OCI-LY1 (cell line): ENCODE data around the gene PIK3R5.

Experiments
- H2AFZ ChIP-seq: fragments of 200-600 bp; sonication (generic), shearing (Covaris generic); 2 replicates; pipeline ENCODE4 v1.6.0; 2014; ENCODE audit warnings: antibody characterized with exemption, mild to moderate bottlenecking, low read length
- H3F3A ChIP-seq: fragments of 200-600 bp; sonication (generic), shearing (Covaris generic); 2 replicates; pipeline ENCODE4 v1.6.0; 2014; ENCODE audit warnings: mild to moderate bottlenecking, antibody characterized with exemption, low read length, moderate library complexity; ENCODE audit not compliant: insufficient read depth
- H3K27ac ChIP-seq: fragments of 200-600 bp; sonication (generic); 2 replicates; pipeline ENCODE4 v1.5.1; 2014; ENCODE audit warnings: low read length, mixed run types, mild to moderate bottlenecking, low read depth; ENCODE audit not compliant: poor library complexity, severe bottlenecking
- H3K27me3 ChIP-seq: fragments of 200-600 bp; sonication (generic); 2 replicates; pipeline ENCODE4 v1.6.0; 2014; ENCODE audit warnings: antibody characterized with exemption, mild to moderate bottlenecking, low read length, moderate library complexity; ENCODE audit not compliant: insufficient read depth
- H3K36me3 ChIP-seq: fragments of 200-600 bp; sonication (generic); 2 replicates; pipeline ENCODE4 v1.6.1; 2014; ENCODE audit warnings: mild to moderate bottlenecking, antibody characterized with exemption, low read length, moderate library complexity, mixed read lengths; ENCODE audit not compliant: insufficient read depth
- H3K4me1 ChIP-seq: fragments of 200-600 bp; sonication (generic); 2 replicates; pipeline ENCODE4 v1.5.1; 2014; ENCODE audit warnings: mild to moderate bottlenecking, low read length, moderate library complexity; ENCODE audit not compliant: insufficient read depth, severe bottlenecking
- H3K4me2 ChIP-seq: fragments of 200-600 bp; sonication (generic), shearing (Covaris generic); 2 replicates; pipeline ENCODE4 v1.6.1; 2014; ENCODE audit warnings: low read length
- H3K4me3 ChIP-seq: fragments of 200-600 bp; sonication (generic); 2 replicates; pipeline ENCODE4 v1.5.1; 2014; ENCODE audit warnings: low read length, low read depth, mild to moderate bottlenecking, mixed read lengths; ENCODE audit not compliant: poor library complexity, severe bottlenecking
- H3K79me2 ChIP-seq: fragments of 200-600 bp; shearing (Covaris generic); 2 replicates; pipeline ENCODE4 v1.6.1; 2016; ENCODE audit warnings: mixed run types, low read length, mixed read lengths; ENCODE audit not compliant: insufficient read depth
- H3K9ac ChIP-seq: fragments of 200-600 bp; sonication (generic), shearing (Covaris generic); 2 replicates; pipeline ENCODE4 v1.6.1; 2014; ENCODE audit warnings: mild to moderate bottlenecking, low read length, mixed read lengths
- H3K9me2 ChIP-seq: fragments of 200-600 bp; sonication (generic), shearing (Covaris generic); 2 replicates; pipeline ENCODE4 v1.6.1; 2014; ENCODE audit warnings: low read depth, mild to moderate bottlenecking, low read length, mixed read lengths
- H3K9me3 ChIP-seq: fragments of 200-600 bp; shearing (Covaris generic); 2 replicates; pipeline ENCODE4 v1.6.1; 2014; ENCODE audit warnings: low read length, mixed read lengths
- H4K20me1 ChIP-seq: fragments of 200-600 bp; sonication (generic), shearing (Covaris generic); 2 replicates; pipeline ENCODE4 v1.6.0; 2016; ENCODE audit warnings: mild to moderate bottlenecking, low read length; ENCODE audit not compliant: insufficient read depth
- EZH2 ChIP-seq: fragments of 200-600 bp; sonication (generic), shearing (Covaris generic); IDR thresholded peaks from 2 replicates; pipeline ENCODE4 v1.8.0; 2017; ENCODE audit warnings: borderline replicate concordance, mixed run types, mild to moderate bottlenecking, antibody characterized with exemption, low read length, moderate library complexity, mixed read lengths
- TF ChIP-seq, protein P1 (sequence below): fragments of 200-600 bp; sonication (generic), shearing (Covaris generic); IDR thresholded peaks from 2 replicates; pipeline ENCODE4 v1.5.1; 2017; ENCODE audit warnings: mild to moderate bottlenecking, antibody characterized with exemption, low read length, moderate library complexity, mixed read lengths

PIK3R5 gene

DNA sequence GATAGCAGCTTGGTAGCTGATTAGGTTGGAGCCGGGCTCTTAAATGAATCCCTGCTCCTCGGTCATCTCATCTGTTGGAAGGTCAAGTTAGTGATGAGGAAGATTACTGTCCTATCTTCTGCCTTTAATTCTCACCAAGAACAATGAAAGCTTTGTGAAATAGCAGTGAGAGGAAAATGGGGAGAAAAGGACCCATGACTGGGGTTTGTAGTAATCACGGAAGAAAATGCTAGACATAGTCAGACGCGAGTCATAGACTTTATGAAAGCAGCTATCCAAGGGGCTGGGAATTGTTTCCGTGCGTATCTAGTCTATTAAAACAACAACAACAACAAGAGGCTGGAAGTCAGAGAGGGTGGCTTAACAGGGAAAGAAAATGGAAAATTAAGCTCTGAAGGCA, 18.3 kb downstream of the PIK3R5 start:
- Histone ChIP-seq H3K27ac (no peak overlapping the region), H3K9me2 (no peaks in the 10 kb centered on the region), H3K79me2 (no peaks in the 10 kb centered on the region), H3K9me3 (0 out of 2 replicates have a peak, but pooled peaks cover 5% of the 10 kb centered on the region), H3K4me2 (no peak overlapping the region), H3K27me3 (no peaks in the 10 kb centered on the region; the same call in 1 of the 2 replicates), H2AFZ (no peak overlapping the region), H4K20me1 (no peaks in the 10 kb centered on the region), H3K36me3 (no peaks in the 10 kb centered on the region), H3F3A (no peaks in the 10 kb centered on the region), H3K4me3 (no peak overlapping the region), H3K4me1 (no peaks in the 10 kb centered on the region), H3K9ac (no peak overlapping the region)
- no peak for TF ChIP-seq EZH2
- TF ChIP-seq, protein P1, sequence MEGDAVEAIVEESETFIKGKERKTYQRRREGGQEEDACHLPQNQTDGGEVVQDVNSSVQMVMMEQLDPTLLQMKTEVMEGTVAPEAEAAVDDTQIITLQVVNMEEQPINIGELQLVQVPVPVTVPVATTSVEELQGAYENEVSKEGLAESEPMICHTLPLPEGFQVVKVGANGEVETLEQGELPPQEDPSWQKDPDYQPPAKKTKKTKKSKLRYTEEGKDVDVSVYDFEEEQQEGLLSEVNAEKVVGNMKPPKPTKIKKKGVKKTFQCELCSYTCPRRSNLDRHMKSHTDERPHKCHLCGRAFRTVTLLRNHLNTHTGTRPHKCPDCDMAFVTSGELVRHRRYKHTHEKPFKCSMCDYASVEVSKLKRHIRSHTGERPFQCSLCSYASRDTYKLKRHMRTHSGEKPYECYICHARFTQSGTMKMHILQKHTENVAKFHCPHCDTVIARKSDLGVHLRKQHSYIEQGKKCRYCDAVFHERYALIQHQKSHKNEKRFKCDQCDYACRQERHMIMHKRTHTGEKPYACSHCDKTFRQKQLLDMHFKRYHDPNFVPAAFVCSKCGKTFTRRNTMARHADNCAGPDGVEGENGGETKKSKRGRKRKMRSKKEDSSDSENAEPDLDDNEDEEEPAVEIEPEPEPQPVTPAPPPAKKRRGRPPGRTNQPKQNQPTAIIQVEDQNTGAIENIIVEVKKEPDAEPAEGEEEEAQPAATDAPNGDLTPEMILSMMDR = no peak

DNA sequence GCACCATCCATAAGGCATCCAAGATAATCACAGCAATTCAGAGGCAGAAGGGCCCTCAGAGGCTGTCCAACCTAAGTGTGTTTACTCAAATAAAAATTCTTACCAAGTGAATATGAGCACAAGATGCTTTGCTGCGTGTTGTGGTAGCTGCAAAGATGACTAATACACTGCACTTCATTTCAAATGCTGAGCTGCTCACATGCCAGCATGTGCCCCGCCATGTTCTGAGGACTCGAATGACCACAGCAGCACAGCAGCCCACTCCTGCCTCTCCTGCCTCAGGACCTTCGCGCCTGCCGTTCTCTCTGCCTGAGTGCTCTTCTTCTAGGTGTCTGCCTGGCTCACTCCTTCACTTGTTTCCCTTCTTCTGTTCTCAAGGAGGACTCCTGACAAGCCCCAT, 19.0 kb downstream of the PIK3R5 start:
- H3K9me3 ChIP-seq = 0 out of 2 replicates have a peak, but pooled peaks cover 3% of the 10 kb centered on the region
- no peak overlapping the region for H3K27ac ChIP-seq

DNA sequence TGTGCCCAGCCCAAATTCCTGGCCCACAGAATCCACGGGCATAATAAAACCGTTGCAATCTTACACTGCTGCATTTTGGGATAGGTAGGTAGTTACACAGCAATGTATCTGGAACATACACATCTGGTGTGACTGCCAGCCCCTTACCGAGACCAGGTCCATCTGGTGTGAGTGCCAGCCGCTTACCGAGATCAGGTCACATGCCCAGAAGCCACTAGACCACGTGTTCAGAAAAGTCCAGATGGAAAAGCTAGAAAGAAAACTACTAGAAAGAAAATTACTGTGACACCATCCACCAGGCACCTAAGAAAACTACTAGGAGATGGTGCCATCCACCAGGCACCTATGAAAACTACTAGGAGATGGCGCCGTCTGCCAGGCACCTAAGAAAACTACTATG, 19.4 kb downstream of the PIK3R5 start:
- no peaks in the 10 kb centered on the region for H3K79me2 ChIP-seq

More for the DNA sequence above, 19.0 kb downstream of the PIK3R5 start:
- Histone ChIP-seq H3K9ac (no peak overlapping the region), H3K9me2 (no peaks in the 10 kb centered on the region), H3K4me1 (no peaks in the 10 kb centered on the region), H2AFZ (no peak overlapping the region), H4K20me1 (no peaks in the 10 kb centered on the region), H3K79me2 (no peaks in the 10 kb centered on the region), H3K27me3 (no peaks in the 10 kb centered on the region; the same call in 1 of the 2 replicates), H3F3A (no peaks in the 10 kb centered on the region), H3K36me3 (no peaks in the 10 kb centered on the region), H3K4me2 (no peak overlapping the region), H3K4me3 (no peak overlapping the region)
- TF ChIP-seq EZH2 = no peak
- TF ChIP-seq, protein P1 = no peak

More for the DNA sequence above, 19.4 kb downstream of the PIK3R5 start:
- Histone ChIP-seq H3K4me3 (no peak overlapping the region), H3K27ac (no peak overlapping the region), H3F3A (no peaks in the 10 kb centered on the region), H2AFZ (no peak overlapping the region), H3K9ac (no peak overlapping the region), H3K9me2 (no peaks in the 10 kb centered on the region), H4K20me1 (no peaks in the 10 kb centered on the region), H3K36me3 (no peaks in the 10 kb centered on the region), H3K4me1 (no peaks in the 10 kb centered on the region), H3K9me3 (0 out of 2 replicates have a peak, but pooled peaks cover 3% of the 10 kb centered on the region), H3K27me3 (no peaks in the 10 kb centered on the region; the same call in 1 of the 2 replicates), H3K4me2 (no peak overlapping the region)
- TF ChIP-seq EZH2 = no peak
- TF ChIP-seq, protein P1 = no peak
